ENCODE results near the gene TENM3.

TENM3 gene

GRCh38 chr4:182653596-182653995, 410.4 kb downstream of the TENM3 start:
- Histone ChIP-seq H3K4me3 (ENCODE audit: extremely low read depth, insufficient read depth, low read length, poor library complexity, severe bottlenecking) (no peak overlapping the region), H3K9me3 (ENCODE audit: control insufficient read depth, low read length) (no peaks in the 10 kb centered on the region), H3K4me1 (ENCODE audit: control insufficient read depth, insufficient read depth, low read length, poor library complexity, severe bottlenecking) (no peaks in the 10 kb centered on the region), H3K27ac (ENCODE audit: low read depth, low read length, severe bottlenecking) (no peak overlapping the region), H3K36me3 (ENCODE audit: control insufficient read depth, insufficient read depth, low read length) (peaks cover 53% of the 10 kb centered on the region)
- no CpG with 5 or more reads among the region's 3 CpGs for WGBS, 2 experiments (ENCODE audit: insufficient coverage in 2 of 2)

GRCh38 chr4:182655340-182655739, 412.1 kb downstream of the TENM3 start:
- 93 to 98% methylated on average over 5 to 6 of the region's 7 CpGs for WGBS, 2 experiments (ENCODE audit: insufficient coverage in 2 of 2)
- Histone ChIP-seq H3K27ac (ENCODE audit: low read depth, low read length, severe bottlenecking) (no peak overlapping the region), H3K4me3 (ENCODE audit: extremely low read depth, insufficient read depth, low read length, poor library complexity, severe bottlenecking) (no peak overlapping the region), H3K36me3 (ENCODE audit: control insufficient read depth, insufficient read depth, low read length) (peaks cover 53% of the 10 kb centered on the region), H3K4me1 (ENCODE audit: control insufficient read depth, insufficient read depth, low read length, poor library complexity, severe bottlenecking) (no peaks in the 10 kb centered on the region), H3K9me3 (ENCODE audit: control insufficient read depth, low read length) (no peaks in the 10 kb centered on the region)

GRCh38 chr4:182662551-182662950, 419.3 kb downstream of the TENM3 start:
- WGBS, 2 experiments (ENCODE audit: insufficient coverage in 2 of 2): 94 to 100% methylated on average over 2 of the region's 2 CpGs
- Histone ChIP-seq H3K4me1 (ENCODE audit: control insufficient read depth, insufficient read depth, low read length, poor library complexity, severe bottlenecking) (no peaks in the 10 kb centered on the region), H3K9me3 (ENCODE audit: control insufficient read depth, low read length) (peaks cover 11% of the 10 kb centered on the region), H3K27ac (ENCODE audit: low read depth, low read length, severe bottlenecking) (no peak overlapping the region), H3K4me3 (ENCODE audit: extremely low read depth, insufficient read depth, low read length, poor library complexity, severe bottlenecking) (no peak overlapping the region), H3K36me3 (ENCODE audit: control insufficient read depth, insufficient read depth, low read length) (peaks cover 51% of the 10 kb centered on the region)

GRCh38 chr4:182671231-182671630, 428.0 kb downstream of the TENM3 start:
- H3K9me3 ChIP-seq (ENCODE audit: control insufficient read depth, low read length): no peaks in the 10 kb centered on the region
- H3K4me1 ChIP-seq (ENCODE audit: control insufficient read depth, insufficient read depth, low read length, poor library complexity, severe bottlenecking): no peaks in the 10 kb centered on the region
- peaks cover 19% of the 10 kb centered on the region for H3K36me3 ChIP-seq (ENCODE audit: control insufficient read depth, insufficient read depth, low read length)
- WGBS, 2 experiments (ENCODE audit: insufficient coverage in 2 of 2): 71 to 84% methylated on average over 3 of the region's 3 CpGs
- no peak overlapping the region for H3K27ac ChIP-seq (ENCODE audit: low read depth, low read length, severe bottlenecking)
- no peak overlapping the region for H3K4me3 ChIP-seq (ENCODE audit: extremely low read depth, insufficient read depth, low read length, poor library complexity, severe bottlenecking)

GRCh38 chr4:182671749-182672148, 428.5 kb downstream of the TENM3 start:
- Histone ChIP-seq H3K36me3 (ENCODE audit: control insufficient read depth, insufficient read depth, low read length) (peaks cover 15% of the 10 kb centered on the region), H3K9me3 (ENCODE audit: control insufficient read depth, low read length) (no peaks in the 10 kb centered on the region), H3K27ac (ENCODE audit: low read depth, low read length, severe bottlenecking) (no peak overlapping the region), H3K4me1 (ENCODE audit: control insufficient read depth, insufficient read depth, low read length, poor library complexity, severe bottlenecking) (no peaks in the 10 kb centered on the region), H3K4me3 (ENCODE audit: extremely low read depth, insufficient read depth, low read length, poor library complexity, severe bottlenecking) (no peak overlapping the region)
- 100% methylated on average over 2 of the region's 5 CpGs; no CpG with 5 or more reads in 1 of the 2 experiments for WGBS, 2 experiments (ENCODE audit: insufficient coverage in 2 of 2)

GRCh38 chr4:182678590-182678989, 435.4 kb downstream of the TENM3 start:
- Histone ChIP-seq H3K4me1 (ENCODE audit: control insufficient read depth, insufficient read depth, low read length, poor library complexity, severe bottlenecking) (no peaks in the 10 kb centered on the region), H3K27ac (ENCODE audit: low read depth, low read length, severe bottlenecking) (no peak overlapping the region), H3K9me3 (ENCODE audit: control insufficient read depth, low read length) (no peaks in the 10 kb centered on the region), H3K36me3 (ENCODE audit: control insufficient read depth, insufficient read depth, low read length) (peaks cover 31% of the 10 kb centered on the region), H3K4me3 (ENCODE audit: extremely low read depth, insufficient read depth, low read length, poor library complexity, severe bottlenecking) (no peak overlapping the region)
- 100% methylated on average over 2 to 4 of the region's 4 CpGs for WGBS, 2 experiments (ENCODE audit: insufficient coverage in 2 of 2)

- WGBS, 2 experiments (ENCODE audit: insufficient coverage in 2 of 2): 87 to 94% methylated on average over 8 of the region's 11 CpGs
- Histone ChIP-seq H3K27ac (ENCODE audit: low read depth, low read length, severe bottlenecking) (no peak overlapping the region), H3K4me3 (ENCODE audit: extremely low read depth, insufficient read depth, low read length, poor library complexity, severe bottlenecking) (no peak overlapping the region), H3K4me1 (ENCODE audit: control insufficient read depth, insufficient read depth, low read length, poor library complexity, severe bottlenecking) (no peaks in the 10 kb centered on the region), H3K36me3 (ENCODE audit: control insufficient read depth, insufficient read depth, low read length) (peaks cover 31% of the 10 kb centered on the region), H3K9me3 (ENCODE audit: control insufficient read depth, low read length) (no peaks in the 10 kb centered on the region)
These were observed 436.3 kb downstream of the TENM3 start for GRCh38 chr4:182679533-182679932.

- Histone ChIP-seq H3K36me3 (ENCODE audit: control insufficient read depth, insufficient read depth, low read length) (peaks cover 28% of the 10 kb centered on the region), H3K4me3 (ENCODE audit: extremely low read depth, insufficient read depth, low read length, poor library complexity, severe bottlenecking) (no peak overlapping the region), H3K27ac (ENCODE audit: low read depth, low read length, severe bottlenecking) (no peak overlapping the region), H3K4me1 (ENCODE audit: control insufficient read depth, insufficient read depth, low read length, poor library complexity, severe bottlenecking) (no peaks in the 10 kb centered on the region), H3K9me3 (ENCODE audit: control insufficient read depth, low read length) (no peaks in the 10 kb centered on the region)
- 89 to 90% methylated on average over 12 to 15 of the region's 15 CpGs for WGBS, 2 experiments (ENCODE audit: insufficient coverage in 2 of 2)
These were observed 437.0 kb downstream of the TENM3 start for GRCh38 chr4:182680234-182680653.

GRCh38 chr4:182683661-182684060, 440.5 kb downstream of the TENM3 start:
- H3K4me3 ChIP-seq (ENCODE audit: extremely low read depth, insufficient read depth, low read length, poor library complexity, severe bottlenecking): no peak overlapping the region
- no peaks in the 10 kb centered on the region for H3K4me1 ChIP-seq (ENCODE audit: control insufficient read depth, insufficient read depth, low read length, poor library complexity, severe bottlenecking)
- no peaks in the 10 kb centered on the region for H3K9me3 ChIP-seq (ENCODE audit: control insufficient read depth, low read length)
- H3K27ac ChIP-seq (ENCODE audit: low read depth, low read length, severe bottlenecking): no peak overlapping the region
- 80 to 86% methylated on average over 4 of the region's 5 CpGs for WGBS, 2 experiments (ENCODE audit: insufficient coverage in 2 of 2)
- peaks cover 35% of the 10 kb centered on the region for H3K36me3 ChIP-seq (ENCODE audit: control insufficient read depth, insufficient read depth, low read length)

GRCh38 chr4:182684796-182685195, 441.6 kb downstream of the TENM3 start:
- peaks cover 40% of the 10 kb centered on the region for H3K36me3 ChIP-seq (ENCODE audit: control insufficient read depth, insufficient read depth, low read length)
- no peaks in the 10 kb centered on the region for H3K9me3 ChIP-seq (ENCODE audit: control insufficient read depth, low read length)

GRCh38 chr4:182688081-182688480, 444.9 kb downstream of the TENM3 start:
- H3K9me3 ChIP-seq (ENCODE audit: control insufficient read depth, low read length): no peaks in the 10 kb centered on the region
- no peak overlapping the region for H3K4me3 ChIP-seq (ENCODE audit: extremely low read depth, insufficient read depth, low read length, poor library complexity, severe bottlenecking)
- 40 to 58% methylated on average over 5 of the region's 14 CpGs for WGBS, 2 experiments (ENCODE audit: insufficient coverage in 2 of 2)
- H3K27ac ChIP-seq (ENCODE audit: low read depth, low read length, severe bottlenecking): no peak overlapping the region
- peaks cover 56% of the 10 kb centered on the region for H3K36me3 ChIP-seq (ENCODE audit: control insufficient read depth, insufficient read depth, low read length)
- H3K4me1 ChIP-seq (ENCODE audit: control insufficient read depth, insufficient read depth, low read length, poor library complexity, severe bottlenecking): no peaks in the 10 kb centered on the region

More at GRCh38 chr4:182684796-182685195, 441.6 kb downstream of the TENM3 start:
- Histone ChIP-seq H3K27ac (ENCODE audit: low read depth, low read length, severe bottlenecking) (no peak overlapping the region), H3K4me3 (ENCODE audit: extremely low read depth, insufficient read depth, low read length, poor library complexity, severe bottlenecking) (no peak overlapping the region), H3K4me1 (ENCODE audit: control insufficient read depth, insufficient read depth, low read length, poor library complexity, severe bottlenecking) (no peaks in the 10 kb centered on the region)

Measured in mesodermal cell (in vitro differentiated cells).